Activated B cell treated with CpG ODN at 0.5 μM for 24 hours (primary cell): Measurements from ENCODE around the gene KRTAP10-1. TPM values are rescaled to one million over a fixed set of nuclear protein-coding genes. Genes with fewer than 3 reads are reported as not detected.
A peak's percentile ranks its signal among the peaks of the same experiment; 100 is the strongest.

Experiments
- ATAC-seq: fragments of 200-7000 bp; cut with Tn5 transposase; one replicate; pipeline ENCODE4 v1.10.0; 2021; ENCODE audit warnings: low read depth, mild to moderate bottlenecking, moderate library complexity
- CTCF ChIA-PET: fragments of 350-600 bp; sonication (Branson Sonifier 250); formaldehyde crosslinking; loops from one replicate; lab custom pipeline; 2021; ENCODE audit warnings: antibody characterized with exemption; lab: Charles Lee
- POLR2A ChIA-PET: fragments of 350-600 bp; sonication (Branson Sonifier 250); formaldehyde crosslinking; loops from one replicate; lab custom pipeline; 2021; ENCODE audit warnings: antibody characterized with exemption; lab: Charles Lee
- DNase-seq: peaks from one replicate; pipeline ENCODE4 v3.0.0; 2022
- H3K27ac Mint-ChIP-seq: one replicate; pipeline ENCODE4 v1.8.0; 2020; ENCODE audit warnings: mixed read lengths
- H3K27me3 Mint-ChIP-seq: one replicate; pipeline ENCODE4 v1.8.0; 2021; ENCODE audit warnings: mixed read lengths
- H3K36me3 Mint-ChIP-seq: one replicate; pipeline ENCODE4 v1.8.0; 2021; ENCODE audit warnings: low read depth, mixed read lengths
- H3K4me1 Mint-ChIP-seq: one replicate; pipeline ENCODE4 v1.8.0; 2021; ENCODE audit warnings: mixed read lengths
- H3K4me3 Mint-ChIP-seq: one replicate; pipeline ENCODE4 v1.8.0; 2020; ENCODE audit warnings: mild to moderate bottlenecking, mixed read lengths
- H3K9me3 Mint-ChIP-seq: one replicate; pipeline ENCODE4 v1.8.0; 2020; ENCODE audit warnings: mixed read lengths
- intact Hi-C: fragments of 100-400 bp; cut with micrococcal nuclease; formaldehyde crosslinking; loops from one replicate; pipeline ENCODE4 v1.15.1; 2024
- total RNA-seq: library from RNA; stranded (reverse); gene quantifications from 2 replicates; pipeline ENCODE4 v1.2.3, GENCODE V29; 2022
- TF ChIP-seq, protein P1 (sequence below): fragments of 200-600 bp; IDR thresholded peaks from one replicate; pipeline ENCODE4 v1.8.0; 2022; ENCODE audit warnings: antibody characterized with exemption, mild to moderate bottlenecking

Gene KRTAP10-1
- total RNA-seq, 1 donor from 2014 or later: not detected

DNA sequence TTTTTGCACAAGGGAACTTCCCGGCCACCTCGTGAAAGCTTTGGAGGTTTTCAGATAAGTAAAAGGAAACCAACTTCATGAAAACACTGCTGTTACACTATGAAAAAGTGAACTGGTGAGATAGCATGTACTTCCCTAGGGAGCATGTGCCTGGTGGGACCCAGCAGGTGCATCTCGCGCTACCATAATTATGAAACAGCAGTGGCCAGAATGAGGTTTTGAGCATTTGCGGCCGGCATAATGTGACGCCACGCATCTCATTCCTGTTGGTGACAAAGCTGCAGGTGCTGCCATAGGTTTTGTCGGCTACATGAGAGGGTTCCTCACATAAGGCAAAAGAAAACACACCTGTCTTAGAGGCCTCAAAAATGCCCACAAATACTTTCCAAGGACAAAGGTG lies 16.9 kb upstream of the KRTAP10-1 start:
- Mint-ChIP-seq H3K27ac (no peak overlapping the region), H3K36me3 (no peaks in the 10 kb centered on the region), H3K4me3 (no peak overlapping the region), H3K9me3 (peaks cover 2% of the 10 kb centered on the region), H3K27me3 (peaks cover 16% of the 10 kb centered on the region), H3K4me1 (peaks cover 16% of the 10 kb centered on the region)
- intact Hi-C loops: no loop called here
- POLR2A ChIA-PET: no interaction called here
- peak; percentile 15 for DNase-seq
- CTCF ChIA-PET: no interaction called here
- ATAC-seq: peak; percentile 85
- TF ChIP-seq, protein P1, sequence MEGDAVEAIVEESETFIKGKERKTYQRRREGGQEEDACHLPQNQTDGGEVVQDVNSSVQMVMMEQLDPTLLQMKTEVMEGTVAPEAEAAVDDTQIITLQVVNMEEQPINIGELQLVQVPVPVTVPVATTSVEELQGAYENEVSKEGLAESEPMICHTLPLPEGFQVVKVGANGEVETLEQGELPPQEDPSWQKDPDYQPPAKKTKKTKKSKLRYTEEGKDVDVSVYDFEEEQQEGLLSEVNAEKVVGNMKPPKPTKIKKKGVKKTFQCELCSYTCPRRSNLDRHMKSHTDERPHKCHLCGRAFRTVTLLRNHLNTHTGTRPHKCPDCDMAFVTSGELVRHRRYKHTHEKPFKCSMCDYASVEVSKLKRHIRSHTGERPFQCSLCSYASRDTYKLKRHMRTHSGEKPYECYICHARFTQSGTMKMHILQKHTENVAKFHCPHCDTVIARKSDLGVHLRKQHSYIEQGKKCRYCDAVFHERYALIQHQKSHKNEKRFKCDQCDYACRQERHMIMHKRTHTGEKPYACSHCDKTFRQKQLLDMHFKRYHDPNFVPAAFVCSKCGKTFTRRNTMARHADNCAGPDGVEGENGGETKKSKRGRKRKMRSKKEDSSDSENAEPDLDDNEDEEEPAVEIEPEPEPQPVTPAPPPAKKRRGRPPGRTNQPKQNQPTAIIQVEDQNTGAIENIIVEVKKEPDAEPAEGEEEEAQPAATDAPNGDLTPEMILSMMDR: no peak

DNA sequence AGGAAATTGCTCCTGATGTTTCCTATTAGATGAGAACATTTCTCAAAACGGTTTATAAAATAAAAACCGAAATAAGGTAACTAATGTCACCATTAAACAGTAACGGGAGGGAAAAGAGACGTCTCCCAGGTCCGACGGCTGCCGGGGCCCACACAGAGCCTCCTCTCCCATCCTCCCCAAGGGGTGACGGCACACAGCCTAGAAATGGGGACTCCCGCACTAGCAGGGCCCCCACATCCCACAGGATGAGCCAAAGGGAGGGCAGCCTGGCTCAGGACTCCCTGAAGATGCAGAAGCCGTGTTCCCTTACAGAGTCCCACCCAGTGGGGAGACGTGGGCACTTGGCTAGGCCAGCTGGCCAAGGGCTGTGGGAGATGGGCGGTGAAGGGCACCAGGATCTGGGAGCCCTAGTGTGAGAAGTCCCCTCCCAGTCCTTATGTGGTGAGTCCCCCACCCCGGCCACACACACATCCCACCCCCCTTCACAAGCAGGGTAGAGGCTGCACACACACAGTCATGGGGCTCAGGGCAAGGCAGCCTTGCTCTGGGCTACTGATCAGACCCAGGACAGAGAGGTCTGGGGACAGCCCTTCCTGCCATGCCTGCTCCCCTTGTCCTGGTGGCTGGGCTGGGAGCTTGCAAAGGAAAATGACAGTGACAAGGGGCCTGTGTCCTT lies 15.3 kb upstream of the KRTAP10-1 start:
- no peaks in the 10 kb centered on the region for H3K36me3 Mint-ChIP-seq
- intact Hi-C loops: no loop called here
- H3K4me1 Mint-ChIP-seq: peaks cover 10% of the 10 kb centered on the region
- ChIA-PET POLR2A (interaction anchor here (1.0 kb wide), 1 partner anchor 901 kb away, joined by 3 read pairs; no protein-coding TSS in a partner anchor), CTCF (no interaction called here)
- no peak for ATAC-seq
- H3K9me3 Mint-ChIP-seq: peaks cover 2% of the 10 kb centered on the region
- TF ChIP-seq, protein P1: no peak
- DNase-seq: no peak
- H3K27me3 Mint-ChIP-seq: peaks cover 22% of the 10 kb centered on the region
- no peak overlapping the region for H3K4me3 Mint-ChIP-seq
- H3K27ac Mint-ChIP-seq: no peak overlapping the region

DNA sequence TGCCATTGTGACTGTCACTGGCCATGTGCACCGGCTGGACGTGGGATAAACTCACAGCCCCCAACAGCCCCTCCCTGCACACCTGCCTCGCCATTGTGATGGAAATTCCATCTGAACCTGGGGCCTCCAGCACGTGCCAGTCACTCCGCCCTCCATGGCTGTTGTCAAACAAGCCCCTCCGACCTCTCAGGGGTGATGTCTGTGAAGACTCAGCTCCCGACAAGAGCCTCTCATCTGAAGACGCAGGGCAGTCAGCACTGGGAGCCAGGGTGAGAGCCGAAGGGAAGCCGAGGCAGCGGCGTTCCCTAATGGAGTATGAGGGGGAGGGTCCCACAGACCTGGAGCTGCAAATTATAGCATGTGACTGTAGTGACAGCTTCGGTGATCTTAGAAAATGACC lies 12.7 kb upstream of the KRTAP10-1 start:
- intact Hi-C loops: no loop called here
- CTCF ChIA-PET: no interaction called here
- Mint-ChIP-seq H3K27me3 (peaks cover 34% of the 10 kb centered on the region), H3K9me3 (peaks cover 2% of the 10 kb centered on the region), H3K27ac (no peak overlapping the region), H3K4me3 (no peak overlapping the region), H3K36me3 (peaks cover 2% of the 10 kb centered on the region), H3K4me1 (peaks cover 12% of the 10 kb centered on the region)
- ATAC-seq (no peak), DNase-seq (no peak)
- POLR2A ChIA-PET: no interaction called here
- TF ChIP-seq, protein P1: no peak

DNA sequence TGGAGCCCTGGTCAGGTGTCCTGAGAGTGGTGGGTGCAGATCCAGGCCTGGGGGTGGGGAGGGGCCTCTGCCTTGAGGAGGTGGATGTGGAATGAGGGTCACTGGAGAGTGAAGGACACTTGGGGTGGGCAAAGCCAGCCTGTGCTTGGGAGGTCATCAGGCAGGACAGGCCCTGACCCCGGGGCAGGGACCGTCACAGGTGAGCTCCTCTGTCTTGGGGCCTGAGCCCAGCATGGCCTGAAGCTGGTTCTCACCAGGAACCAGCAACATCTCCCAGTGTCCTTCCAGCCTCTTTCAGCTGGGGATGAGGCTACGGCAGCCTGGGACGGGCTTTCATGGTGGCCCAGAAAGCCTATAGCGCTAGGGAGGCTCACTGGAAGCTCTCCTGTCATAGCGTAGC lies 12.1 kb upstream of the KRTAP10-1 start:
- Mint-ChIP-seq H3K4me3 (no peak overlapping the region), H3K27ac (no peak overlapping the region), H3K4me1 (peaks cover 15% of the 10 kb centered on the region), H3K27me3 (peaks cover 33% of the 10 kb centered on the region), H3K9me3 (peaks cover 6% of the 10 kb centered on the region), H3K36me3 (peaks cover 4% of the 10 kb centered on the region)
- ATAC-seq (no peak), DNase-seq (no peak)
- ChIA-PET CTCF (no interaction called here), POLR2A (no interaction called here)
- intact Hi-C loops: no loop called here
- TF ChIP-seq, protein P1: no peak

DNA sequence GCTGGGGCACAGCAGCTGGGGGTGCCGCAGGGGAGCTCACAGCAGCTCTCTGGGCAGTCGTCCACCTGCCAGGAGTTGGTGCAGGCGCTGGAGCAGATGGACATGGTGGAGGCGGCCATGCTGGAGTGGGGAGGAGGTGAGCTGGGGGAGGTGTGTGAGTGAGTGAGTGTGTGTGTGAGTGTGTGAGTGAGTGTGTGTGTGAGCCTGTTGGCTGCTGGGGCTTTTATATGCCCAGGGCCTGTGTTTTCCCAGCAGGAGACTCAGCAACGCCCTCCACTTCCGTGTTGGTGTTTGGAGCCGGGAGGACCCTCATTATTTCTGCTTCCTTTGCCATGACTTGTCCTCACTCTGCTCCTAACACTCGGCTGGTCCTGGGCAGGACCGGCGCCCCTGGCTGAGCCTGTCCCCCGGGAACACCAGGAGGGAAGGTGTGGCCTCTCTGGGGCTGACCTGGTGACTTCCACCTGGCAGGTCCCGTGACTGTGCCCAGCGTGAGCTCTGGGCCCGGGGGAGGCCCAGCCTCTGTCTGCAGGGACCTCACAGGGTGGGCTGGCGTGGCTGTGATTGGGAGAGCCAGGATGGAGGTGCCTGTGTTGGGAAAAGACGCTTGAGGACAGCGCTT lies 11.5 kb upstream of the KRTAP10-1 start, which contains the start of gene KRTAP10-2:
Gene KRTAP10-2, minus strand, starts transcription at position 166 of the 622 bp plus-strand sequence. Its CDS starts 47 bp downstream, at position 119.
- intact Hi-C loops: no loop called here
- peak; percentile 9 for DNase-seq
- ChIA-PET CTCF (no interaction called here), POLR2A (no interaction called here)
- H3K36me3 Mint-ChIP-seq: peaks cover 8% of the 10 kb centered on the region
- no peak for ATAC-seq
- peak within 1 kb of the TSS; percentile 4 for H3K27ac Mint-ChIP-seq
- peaks cover 12% of the 10 kb centered on the region for H3K9me3 Mint-ChIP-seq
- H3K27me3 Mint-ChIP-seq: peaks cover 35% of the 10 kb centered on the region
- TF ChIP-seq, protein P1: no peak
- peaks cover 10% of the 10 kb centered on the region for H3K4me1 Mint-ChIP-seq
- no peak within 1 kb of the TSS for H3K4me3 Mint-ChIP-seq
